ENCODE results near the gene LRRC8C.
A peak's percentile ranks its signal among the peaks of the same experiment; 100 is the strongest.

The LRRC8C gene

DNA sequence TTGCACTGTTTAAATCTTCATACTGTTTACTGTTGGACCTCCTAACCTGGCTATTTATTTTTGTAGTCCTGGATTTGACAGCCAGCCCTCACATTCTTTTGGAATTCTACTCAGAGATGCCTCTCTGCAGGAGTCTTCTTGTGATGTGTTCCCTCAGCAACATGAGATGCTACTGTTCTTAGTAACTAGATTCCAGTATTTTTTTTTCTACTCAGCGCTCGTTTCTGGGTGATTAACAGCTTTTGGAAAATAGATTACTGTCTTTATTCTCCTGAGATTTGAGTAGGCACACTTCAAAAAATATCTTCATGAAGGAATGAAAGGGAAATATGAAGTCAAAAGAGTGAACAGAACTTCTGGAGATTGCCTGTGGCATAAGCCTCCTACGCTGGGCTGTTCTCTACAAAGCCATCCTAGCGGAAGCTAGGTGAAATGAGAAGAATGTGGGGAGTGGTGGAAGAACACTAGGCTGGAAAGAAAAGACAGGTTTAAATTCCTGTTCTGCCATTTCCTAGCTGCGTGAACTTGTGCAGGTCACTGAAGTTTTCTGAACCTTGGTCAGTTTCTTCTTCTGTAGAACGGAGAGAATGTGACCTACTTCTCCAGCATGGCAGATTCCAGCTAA lies 75.9 kb downstream of the LRRC8C start:
- DNase-seq, result no peak

DNA sequence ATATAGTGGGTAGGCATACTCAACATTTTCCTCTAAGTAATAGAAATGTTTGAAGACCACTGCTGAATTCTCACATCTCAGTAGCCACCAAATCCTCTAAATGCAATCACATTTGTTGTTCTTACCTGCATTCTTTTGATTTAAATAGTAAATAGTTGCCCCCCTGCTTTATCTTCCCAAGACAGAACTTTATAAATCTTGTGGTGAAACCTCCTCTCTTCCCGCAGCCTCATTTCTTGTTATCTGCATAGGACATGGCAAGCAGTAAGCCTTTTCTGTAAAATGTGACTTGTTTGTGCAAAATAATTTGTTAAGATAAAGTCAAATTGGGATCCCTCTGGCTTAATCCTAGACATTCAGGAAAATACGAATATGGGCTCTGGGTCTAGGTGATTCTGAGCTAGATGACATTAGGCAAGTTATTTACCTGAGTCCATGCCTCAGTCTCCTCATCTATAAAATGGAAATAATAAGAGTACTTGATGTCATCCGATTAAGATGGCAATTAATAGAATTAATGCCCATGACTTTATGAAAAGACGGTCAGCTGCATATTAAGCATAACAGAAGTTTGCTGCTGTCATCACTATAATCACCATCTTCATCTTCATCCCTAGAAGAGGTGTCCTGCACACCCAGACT lies 77.7 kb downstream of the LRRC8C start:
- DNase-seq, result no peak

DNA sequence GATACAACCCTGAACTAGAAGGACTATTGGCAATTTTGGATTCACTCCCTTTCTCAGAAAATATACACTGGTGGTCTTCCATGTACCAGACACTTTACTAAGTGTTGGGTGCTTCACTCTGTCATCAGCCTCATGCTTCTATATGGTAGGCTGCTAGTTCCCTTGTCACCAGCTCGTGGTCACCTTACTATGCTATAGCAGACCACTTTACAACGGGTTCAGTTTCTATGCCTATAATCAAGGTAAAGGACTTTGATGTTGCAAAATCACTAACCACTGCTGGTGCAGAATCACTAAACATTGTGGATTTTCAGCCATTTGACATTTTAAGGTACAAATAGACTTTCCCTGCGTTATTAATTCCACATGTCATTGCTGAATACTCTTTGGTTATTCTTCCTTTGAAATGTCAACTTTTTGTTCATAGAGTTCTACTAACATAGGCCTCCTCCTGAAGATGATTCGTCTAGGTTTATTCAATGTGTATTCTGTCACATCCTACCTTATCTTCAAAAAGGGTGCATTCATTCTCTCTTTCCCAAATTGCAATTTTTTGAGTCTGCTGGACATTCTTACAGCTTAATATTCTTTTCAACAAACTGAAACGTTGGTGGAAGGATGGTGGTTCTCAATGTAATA lies 78.3 kb downstream of the LRRC8C start:
- no peak for DNase-seq

DNA sequence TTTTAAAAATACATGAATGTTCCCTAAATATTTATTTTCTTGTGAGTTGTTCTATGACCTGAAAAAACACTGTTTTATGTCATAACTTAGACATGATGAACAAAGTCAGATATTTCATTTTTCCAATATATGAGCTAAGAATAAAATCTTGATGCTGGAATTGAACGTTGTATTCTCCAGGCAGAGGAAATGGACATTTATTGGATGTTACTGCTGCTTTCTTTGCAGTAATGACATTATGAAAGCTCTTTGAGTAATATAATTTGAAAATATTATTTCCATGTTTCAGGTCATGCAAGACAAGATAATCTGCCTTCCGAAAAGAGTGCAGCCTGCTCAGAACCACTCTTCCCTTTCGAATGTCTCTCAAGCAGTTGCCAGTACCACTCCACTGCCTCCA lies 79.5 kb downstream of the LRRC8C start:
- DNase-seq, result no peak

DNA sequence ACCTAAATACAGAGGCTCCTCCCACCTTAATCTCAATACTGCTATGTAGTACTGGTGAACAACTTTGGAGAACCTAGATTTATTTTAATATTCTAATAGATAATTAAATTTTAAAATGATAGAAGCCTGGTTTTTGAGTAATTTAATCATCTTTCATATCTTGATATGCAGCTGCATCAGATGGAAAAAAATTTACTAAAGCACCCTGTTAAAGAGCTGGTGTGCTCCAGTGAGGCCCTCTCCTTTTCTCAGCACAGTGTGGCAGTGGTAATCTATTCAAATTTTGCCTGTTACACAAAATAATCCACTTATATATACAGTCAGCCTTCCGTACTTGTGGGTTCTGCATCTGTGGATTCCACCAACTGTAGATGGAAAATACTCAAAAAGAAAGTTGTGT lies 82.8 kb downstream of the LRRC8C start:
- DNase-seq, result no peak

DNA sequence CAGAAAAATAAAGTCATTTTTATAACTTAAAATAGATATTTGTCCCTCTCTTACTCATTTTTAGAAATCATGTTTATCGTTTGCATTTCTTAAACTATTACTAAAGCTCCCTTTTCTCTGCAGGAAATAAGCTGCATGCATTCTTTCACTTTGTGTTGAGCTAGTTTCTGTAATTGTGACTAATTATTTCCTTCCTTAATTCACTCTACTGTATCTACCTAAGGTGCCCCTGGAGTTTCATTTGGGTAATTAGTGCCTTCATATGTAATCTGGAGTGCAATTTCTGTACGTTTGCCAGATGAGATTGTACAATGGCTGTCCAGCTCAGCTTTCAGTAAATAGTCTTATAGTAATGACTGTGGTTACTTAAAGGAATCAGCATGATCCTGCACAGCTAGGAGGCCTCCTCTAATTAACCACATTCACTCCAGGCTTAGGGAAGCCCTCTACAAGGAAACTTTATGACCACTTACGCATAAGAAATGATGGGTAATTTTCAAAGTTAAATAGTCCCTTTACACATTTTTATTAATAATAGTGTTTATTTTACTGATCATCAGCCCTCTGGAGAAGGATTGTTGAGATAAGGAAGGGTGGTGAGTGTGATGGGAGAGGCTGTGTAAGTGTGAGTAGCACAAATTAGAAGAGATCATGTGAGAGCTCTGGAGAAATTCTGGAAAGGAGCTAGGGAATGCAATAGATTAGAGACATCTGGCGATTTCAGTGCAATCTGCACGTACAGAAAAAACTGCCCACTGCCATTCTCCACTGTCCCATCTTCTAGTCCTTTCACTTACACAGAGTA lies 86.8 kb downstream of the LRRC8C start:
- DNase-seq, result peak; percentile 37 to 93 (median 52)

DNA sequence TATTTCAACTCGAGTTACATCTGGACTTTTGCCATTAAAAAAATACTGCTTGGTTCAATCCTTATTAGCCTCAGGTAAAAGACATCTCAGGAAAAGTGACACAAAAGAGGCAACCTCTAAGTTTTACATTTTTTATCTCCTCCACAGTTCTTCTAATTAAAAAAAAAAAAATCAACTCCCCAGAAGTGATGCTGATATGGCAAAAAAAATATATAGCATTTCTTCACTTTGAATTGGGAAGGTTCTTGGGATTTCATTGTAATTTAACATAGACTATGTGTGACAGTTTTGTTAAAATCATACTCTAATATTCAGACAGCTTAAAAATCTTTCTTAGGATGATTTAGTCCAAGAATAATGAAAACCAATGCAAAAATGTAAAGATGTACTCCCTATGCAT lies 87.9 kb downstream of the LRRC8C start:
- no peak for DNase-seq

DNA sequence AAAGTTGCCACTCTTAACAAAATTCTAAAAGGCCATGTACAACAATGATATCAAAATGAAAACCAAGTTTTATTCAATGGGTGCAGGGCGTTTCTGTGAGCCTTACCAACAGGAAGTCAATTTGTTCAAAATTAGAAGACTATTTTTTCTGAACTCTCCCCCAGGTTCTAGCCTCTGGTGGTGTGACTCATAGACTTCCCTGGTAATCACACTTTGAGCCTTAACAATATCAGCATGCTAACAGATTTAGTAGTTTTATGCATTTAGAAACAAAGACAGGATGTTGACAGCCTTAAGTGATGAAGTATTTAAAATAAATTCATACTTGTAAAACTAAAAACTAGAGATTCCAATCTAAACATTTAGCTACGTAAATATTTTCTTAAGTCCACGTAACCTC lies 88.4 kb downstream of the LRRC8C start:
- no peak for DNase-seq

DNA sequence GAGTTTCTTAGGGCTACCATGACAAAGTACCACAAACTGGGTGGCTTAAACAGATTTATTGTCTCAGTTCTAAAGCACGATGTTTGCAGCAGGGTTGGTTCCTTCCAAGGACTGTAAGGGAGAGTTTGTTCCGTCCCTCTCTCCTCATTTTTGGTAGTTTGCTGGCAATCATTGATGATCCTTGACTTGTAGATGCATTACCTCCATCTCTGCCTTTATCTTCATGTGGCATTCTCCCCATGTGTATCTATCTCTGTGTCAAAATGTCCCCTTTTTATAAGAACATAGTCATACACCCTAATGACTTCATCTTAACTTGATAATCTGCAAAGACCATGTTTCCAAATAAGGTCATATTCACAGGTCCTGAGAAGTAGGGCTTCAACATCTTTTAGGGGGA lies 90.2 kb downstream of the LRRC8C start:
- no peak for DNase-seq

DNA sequence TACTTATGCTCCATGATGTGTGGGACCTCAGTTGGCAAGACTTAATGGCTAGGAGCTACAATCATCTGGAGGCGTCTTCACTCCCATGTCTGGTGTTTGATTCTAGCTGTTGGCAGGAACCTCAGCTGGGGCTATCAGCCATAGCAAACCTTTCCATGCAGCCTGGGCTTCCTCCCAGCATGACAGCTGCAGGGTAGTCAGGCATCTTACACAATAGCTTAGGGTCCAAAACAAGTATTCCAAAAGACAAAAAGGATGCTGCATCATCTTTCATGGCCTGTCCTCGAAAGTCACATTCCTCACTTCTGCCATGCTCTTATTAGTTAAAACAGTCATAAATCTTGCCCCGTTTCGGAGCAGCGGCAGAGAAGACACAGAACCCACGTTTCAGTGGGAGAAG lies 90.9 kb downstream of the LRRC8C start:
- DNase-seq, result no peak

DNA sequence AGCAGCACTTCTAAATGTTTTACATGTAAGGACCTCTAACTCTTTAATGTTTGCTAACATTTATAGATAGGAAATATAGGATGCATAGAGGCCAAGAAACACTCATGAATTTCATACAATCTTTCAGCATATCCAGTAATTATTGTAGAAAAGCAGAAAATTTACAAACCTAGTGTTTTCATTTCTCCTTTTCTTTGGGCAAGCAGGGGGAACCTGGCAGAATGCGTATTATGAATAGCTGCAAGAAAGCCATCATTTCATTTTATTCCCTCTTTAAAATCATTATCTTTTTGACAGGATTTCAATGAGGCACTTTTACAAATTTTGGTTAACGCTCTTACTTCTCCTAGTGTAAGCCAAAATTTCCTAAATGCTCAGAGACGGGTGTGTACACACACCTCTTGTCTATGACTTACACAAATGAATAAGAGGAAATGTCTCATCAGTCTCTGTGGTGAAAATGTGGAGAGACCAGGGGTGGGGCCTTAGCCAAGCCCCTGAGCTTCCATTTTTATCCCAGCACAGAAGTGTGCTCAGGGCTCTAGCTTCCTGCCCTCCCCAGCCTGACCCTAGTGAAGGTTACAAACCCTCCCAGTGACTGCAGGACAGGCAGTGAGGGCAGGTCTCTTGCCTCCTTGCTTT lies 91.6 kb downstream of the LRRC8C start:
- DNase-seq, result no peak

DNA sequence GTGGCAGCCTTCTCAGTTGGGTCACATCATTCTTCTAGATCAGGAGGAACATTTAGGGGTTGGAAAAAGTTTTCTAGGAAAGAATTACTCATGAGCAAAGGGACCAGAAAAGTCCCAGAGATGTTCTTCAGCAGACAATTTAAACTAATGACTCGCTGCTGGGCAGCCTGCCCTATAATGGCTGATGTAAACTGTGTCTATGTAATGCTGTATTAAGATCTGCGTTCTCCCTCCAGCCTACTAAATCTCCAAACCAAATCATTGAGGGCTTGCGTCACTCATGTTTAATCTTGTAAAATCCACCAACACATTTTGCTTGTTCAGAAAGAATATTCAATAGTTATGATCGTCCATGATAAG lies 92.1 kb downstream of the LRRC8C start:
- DNase-seq, result no peak

DNA sequence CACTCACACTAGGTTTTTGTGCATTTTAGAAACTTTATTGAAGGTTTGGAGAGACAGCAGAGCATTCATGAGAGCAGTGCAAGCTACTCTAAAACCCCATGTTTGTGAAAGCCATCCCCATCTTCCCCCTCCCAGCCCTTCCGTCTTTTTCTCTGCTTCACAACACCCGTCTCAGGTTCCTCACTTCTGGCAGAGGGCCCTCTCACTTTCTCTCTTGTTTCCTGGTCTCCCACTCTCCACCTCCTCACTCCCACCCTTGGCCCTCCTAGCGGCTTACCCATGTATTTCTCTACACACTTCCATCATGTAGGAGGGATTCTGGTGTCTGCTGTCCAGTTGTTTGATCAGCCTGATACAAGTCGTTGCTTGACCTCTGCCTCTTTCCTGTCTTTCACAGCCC lies 92.7 kb downstream of the LRRC8C start:
- no peak for DNase-seq

DNA sequence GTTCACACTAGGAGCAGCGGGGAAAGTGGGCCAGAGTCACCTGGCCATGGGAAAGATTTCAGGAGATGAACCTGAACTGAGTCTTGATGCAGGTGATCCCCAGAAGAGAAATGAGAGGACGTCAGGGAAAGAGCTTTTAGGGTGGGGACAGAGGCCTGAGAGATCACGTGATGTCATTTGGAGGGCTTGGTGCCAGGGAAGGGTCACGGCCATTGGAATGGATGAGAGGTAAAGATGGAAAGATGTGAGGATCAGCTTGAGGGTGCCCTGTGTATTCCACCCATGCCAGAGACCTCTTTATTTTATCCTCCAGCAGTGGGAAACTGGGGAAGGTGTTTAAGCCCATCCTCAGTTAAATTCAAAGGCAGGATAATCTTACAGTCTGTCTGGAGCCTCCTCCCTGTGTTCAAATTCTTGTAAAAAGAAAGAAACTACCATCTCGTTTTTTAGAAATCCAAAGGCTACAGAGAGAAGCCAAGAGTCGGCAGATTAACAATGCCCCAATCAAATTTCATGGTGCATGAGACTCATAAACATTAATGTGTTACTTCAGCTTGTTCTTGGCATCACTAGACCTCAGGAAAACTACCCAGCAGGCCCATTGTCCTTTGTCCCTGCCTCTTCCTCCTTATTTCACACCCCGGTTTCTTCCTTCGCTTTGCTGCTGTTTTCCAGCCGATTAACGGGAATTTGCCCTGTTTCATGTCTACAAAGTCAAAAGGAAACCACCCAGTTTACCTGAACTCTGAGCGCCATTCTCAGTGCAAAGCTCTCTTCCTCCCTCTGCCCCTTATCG lies 94.8 kb downstream of the LRRC8C start:
- DNase-seq, result no peak

DNA sequence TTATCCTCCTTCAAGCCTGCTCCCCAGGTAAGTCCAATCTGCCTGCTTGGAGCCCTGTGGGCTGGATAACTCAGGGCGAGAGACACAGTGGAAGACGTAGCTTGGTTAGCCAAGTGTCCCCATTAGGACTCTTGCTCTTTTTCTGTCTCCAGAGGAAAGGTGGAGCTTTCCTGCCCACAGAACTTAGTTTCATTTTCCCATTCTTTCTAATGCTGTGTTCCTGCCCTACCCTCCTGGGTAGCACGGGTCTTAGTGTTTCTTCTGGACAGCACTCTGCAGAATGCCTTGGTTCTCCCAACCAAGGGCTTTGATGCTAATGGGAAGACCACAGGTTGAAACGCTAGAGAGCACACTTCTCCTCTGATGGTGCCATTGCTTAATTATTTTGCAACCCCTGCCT lies 95.5 kb downstream of the LRRC8C start:
- no peak for DNase-seq

DNA sequence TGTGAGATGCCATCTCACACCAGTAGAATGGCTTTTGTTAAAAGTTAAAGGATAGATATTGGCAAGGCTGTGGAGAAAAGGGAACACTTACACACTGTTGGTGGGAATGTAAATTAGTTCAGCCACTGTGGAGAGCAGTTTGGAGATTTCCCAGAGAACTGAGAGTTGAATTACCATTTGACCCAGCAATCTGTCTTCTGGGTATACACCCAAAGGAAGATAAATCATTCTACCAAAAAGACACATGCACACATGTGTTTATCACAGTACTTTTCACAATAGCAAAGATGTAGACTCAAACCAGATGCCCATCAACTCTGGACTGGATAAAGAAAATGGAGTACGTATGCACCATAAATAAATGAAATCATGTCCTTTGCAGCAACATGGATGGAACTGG lies 99.3 kb downstream of the LRRC8C start:
- DNase-seq, result no peak

DNA sequence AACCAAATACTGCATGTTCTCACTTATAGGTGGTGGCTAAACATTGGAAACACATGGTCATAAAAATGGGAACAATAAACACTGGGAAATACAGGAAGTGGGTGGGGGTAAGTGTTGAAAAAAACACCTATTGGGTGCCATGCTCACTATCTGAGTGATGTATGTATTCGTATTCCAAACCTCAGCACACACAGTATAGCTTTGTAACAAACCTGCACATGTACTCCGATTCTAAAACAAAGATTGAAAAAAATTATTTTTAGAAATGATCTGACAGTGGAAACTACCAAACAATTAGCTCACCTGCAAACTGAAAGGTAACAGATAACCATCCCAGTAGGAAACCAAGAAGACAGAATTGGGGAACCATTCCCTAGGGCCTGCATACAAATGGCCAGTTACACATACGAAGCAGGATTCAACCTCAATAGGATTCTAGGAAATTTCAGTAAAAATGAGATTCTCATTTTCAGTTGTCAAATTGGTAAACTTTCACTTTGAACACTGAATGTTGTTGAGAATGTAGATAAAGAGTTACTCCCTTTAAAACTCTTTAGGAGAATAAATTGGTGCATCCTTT lies 99.8 kb downstream of the LRRC8C start:
- no peak for DNase-seq

DNA sequence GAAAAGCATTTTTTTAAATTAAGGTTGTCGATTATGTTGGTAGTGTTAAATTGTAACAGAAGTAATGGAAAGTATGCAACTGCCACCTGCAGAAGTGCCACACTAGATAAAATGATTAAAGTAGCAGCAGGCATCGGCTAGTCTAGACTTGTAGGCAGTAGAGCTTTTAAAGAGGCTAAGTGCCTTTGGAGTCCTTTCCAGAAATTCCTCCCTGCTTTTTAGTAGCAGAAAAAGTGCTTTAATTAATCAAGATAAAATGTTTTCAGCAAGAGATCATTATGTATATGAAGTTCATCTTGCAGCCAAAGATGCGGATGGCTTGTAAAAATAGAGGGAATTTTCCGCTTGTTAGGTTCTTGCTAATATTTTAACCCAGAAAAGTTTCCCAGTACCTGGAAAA lies 100.8 kb downstream of the LRRC8C start:
- peak in 1 of 3 experiments; percentile 40 for DNase-seq

DNA sequence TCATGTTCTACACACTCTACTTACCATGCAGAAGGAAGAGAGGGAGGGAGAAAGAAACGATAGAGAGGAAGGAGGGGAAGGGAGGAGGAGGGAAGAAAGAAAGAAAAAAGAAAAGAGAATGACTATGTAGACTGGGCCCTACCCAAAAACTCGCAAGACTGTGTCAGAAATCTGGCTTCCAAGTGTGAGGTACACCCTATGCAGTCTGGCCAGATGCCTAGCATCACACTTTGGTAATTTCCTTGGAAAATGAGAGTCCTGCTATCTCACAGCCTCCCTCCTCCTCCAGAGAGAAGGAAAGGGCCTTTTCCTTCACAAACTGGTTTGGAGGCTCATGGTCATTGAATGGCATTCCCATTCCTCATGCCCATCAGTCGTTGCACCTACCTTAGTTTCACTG lies 101.5 kb downstream of the LRRC8C start:
- DNase-seq, result no peak

DNA sequence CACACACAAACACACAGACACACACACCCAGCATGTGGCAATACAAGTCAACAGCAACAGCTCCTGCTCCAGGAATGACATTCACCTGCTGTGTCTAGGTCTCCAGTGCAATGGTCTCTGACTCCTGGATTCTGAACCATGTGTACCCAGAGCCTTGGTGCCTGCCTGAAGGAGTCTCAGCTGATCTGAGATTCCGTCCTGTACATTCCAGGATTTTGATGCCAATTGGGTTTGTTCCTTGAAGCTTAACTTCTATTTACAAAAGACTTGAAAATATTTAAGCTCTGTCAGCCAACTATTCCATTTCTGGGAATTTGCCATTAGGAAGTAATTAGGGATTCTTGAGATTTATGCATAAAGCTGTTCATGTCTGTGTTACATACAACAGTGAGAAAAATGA lies 102.6 kb downstream of the LRRC8C start:
- DNase-seq, result no peak

DNA sequence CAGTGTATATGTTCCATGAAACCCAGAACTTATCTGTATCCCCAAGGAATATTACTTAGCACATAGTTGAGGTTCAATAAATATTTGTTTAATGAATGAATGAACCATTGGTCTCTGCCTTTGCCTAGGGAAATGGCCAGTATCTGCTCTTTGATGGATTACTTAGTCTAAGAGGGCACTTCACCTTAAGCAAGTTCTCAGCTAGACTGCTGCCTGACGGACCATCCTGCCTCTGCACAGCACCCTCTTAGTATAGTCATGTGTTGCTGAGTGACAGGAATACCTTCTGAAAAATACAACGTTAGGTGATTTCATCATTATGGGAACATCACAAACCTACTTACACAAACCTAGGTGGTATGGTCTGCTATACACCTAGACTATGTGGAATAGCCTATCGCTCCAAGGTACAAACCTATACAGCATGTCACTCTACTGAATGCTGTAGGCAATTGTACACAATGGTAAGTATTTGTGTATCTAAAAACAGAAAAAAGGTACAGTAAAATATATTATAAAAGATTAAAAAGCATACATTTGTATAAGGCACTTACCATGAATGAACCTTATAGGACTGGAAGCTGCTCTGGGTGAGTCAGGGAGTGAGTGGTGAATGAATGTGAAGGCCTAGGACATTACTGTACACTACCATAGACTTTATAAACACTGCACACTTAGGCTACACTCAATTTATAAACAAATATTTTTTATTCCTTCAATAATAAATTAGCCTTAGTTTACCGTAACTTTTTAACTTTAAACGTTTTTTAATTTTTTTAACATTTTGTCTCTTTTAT lies 104.2 kb downstream of the LRRC8C start:
- DNase-seq, result peak in 1 of 3 experiments; percentile 19

All from NCI-H1417 (cell line).